IPS-NIHi7 (cell line): Measurements from ENCODE around the gene E2F6.
A peak's percentile ranks its signal among the peaks of the same experiment; 100 is the strongest.

Experiments
- DNase-seq: peaks from one replicate; pipeline ENCODE4 v3.0.0; 2012; ENCODE audit warnings: mixed read lengths; ENCODE audit errors: extremely low spot score

The E2F6 gene

GRCh38 chr2:11465485-11466306, at the start of gene E2F6:
E2F6 (minus strand) TSS chr2:11466161; CDS start chr2:11465879, 282 bp downstream.
- DNase-seq = peak; percentile 97

- DNase-seq = peak; percentile 33
These were observed 49.6 kb upstream of the E2F6 start for GRCh38 chr2:11515490-11515981.

- no peak for DNase-seq
These were observed 48.9 kb upstream of the E2F6 start for GRCh38 chr2:11514904-11515303.

GRCh38 chr2:11514081-11514730, 48.2 kb upstream of the E2F6 start:
- DNase-seq = no peak

- DNase-seq = no peak
These were observed 47.4 kb upstream of the E2F6 start for GRCh38 chr2:11513319-11513718.

- DNase-seq = no peak
These were observed 46.5 kb upstream of the E2F6 start for GRCh38 chr2:11512431-11512830.

- DNase-seq = no peak
These were observed 43.8 kb upstream of the E2F6 start for GRCh38 chr2:11509657-11510360.

- DNase-seq = no peak
These were observed 42.3 kb upstream of the E2F6 start for GRCh38 chr2:11508279-11508678.

GRCh38 chr2:11507517-11507916, 41.6 kb upstream of the E2F6 start:
- DNase-seq = no peak

- DNase-seq = no peak
These were observed 40.6 kb upstream of the E2F6 start for GRCh38 chr2:11506611-11506969.

GRCh38 chr2:11505652-11506610, 40.0 kb upstream of the E2F6 start:
- DNase-seq = no peak

- no peak for DNase-seq
These were observed 37.5 kb upstream of the E2F6 start for GRCh38 chr2:11503354-11503927.

GRCh38 chr2:11502740-11503292, 36.9 kb upstream of the E2F6 start:
- DNase-seq = no peak

- no peak for DNase-seq
These were observed 34.8 kb upstream of the E2F6 start for GRCh38 chr2:11500702-11501303.

- DNase-seq = no peak
These were observed 33.3 kb upstream of the E2F6 start for GRCh38 chr2:11499081-11499743.

- DNase-seq = no peak
These were observed 32.6 kb upstream of the E2F6 start for GRCh38 chr2:11498543-11499034.

- no peak for DNase-seq
These were observed 30.1 kb upstream of the E2F6 start for GRCh38 chr2:11495844-11496681.

GRCh38 chr2:11494310-11494709, 28.3 kb upstream of the E2F6 start:
- DNase-seq = no peak

- DNase-seq = no peak
These were observed 27.3 kb upstream of the E2F6 start for GRCh38 chr2:11493282-11493681.
